ENCODE data around the gene RFTN1.

The RFTN1 gene

DNA sequence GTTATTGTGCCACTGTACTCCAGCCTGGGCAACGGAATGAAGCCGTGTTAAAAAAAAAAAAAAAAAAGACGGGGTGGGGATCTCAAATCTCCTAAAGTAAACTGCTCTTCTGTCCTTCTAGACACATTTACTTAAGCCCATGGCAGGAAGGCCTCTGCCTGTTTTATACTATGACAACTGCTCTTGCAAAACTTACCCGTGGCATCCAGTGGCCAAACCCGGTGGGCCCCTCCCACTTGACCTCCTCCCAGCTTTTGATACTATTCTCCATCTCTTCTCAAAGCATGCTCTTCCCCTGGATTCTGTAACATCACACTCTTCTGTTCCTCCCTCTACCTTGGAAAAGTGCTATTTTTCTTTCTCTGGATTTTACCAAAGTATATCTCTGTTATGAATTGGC, 112.2 kb downstream of the RFTN1 start:
- Histone ChIP-seq H3F3A (ENCODE audit: control insufficient read depth, insufficient read depth) (peaks cover 16% of the 10 kb centered on the region), H3K9me3 (ENCODE audit: control insufficient read depth, insufficient read depth, low read length) (no peaks in the 10 kb centered on the region), H3K4me2 (ENCODE audit: low read length) (no peak overlapping the region), H3K4me1 (ENCODE audit: control insufficient read depth, low read length) (peaks cover 75% of the 10 kb centered on the region), H3K9me2 (replicated peaks; ENCODE audit: control insufficient read depth, low read length) (no peaks in the 10 kb centered on the region), H3K79me2 (ENCODE audit: control insufficient read depth, low read length) (peaks cover 91% of the 10 kb centered on the region), H3K4me3 (ENCODE audit: low read length) (no peak overlapping the region), H4K20me1 (ENCODE audit: control insufficient read depth, insufficient read depth, low read depth, low read length) (peaks cover 16% of the 10 kb centered on the region; the same call in 1 of the 2 replicates), H3K36me3 (ENCODE audit: control insufficient read depth, low read length) (peaks cover 89% of the 10 kb centered on the region), H3K27ac (ENCODE audit: low read depth, low read length) (no peak overlapping the region; the same call in 1 of the 2 replicates), H3K27me3 (ENCODE audit: control insufficient read depth, low read length) (no peaks in the 10 kb centered on the region)
- no peak for TF ChIP-seq EZH2phosphoT487 (IDR thresholded peaks at IDR 0.05; ENCODE audit: borderline replicate concordance, low read length)
- TF ChIP-seq, protein P1, sequence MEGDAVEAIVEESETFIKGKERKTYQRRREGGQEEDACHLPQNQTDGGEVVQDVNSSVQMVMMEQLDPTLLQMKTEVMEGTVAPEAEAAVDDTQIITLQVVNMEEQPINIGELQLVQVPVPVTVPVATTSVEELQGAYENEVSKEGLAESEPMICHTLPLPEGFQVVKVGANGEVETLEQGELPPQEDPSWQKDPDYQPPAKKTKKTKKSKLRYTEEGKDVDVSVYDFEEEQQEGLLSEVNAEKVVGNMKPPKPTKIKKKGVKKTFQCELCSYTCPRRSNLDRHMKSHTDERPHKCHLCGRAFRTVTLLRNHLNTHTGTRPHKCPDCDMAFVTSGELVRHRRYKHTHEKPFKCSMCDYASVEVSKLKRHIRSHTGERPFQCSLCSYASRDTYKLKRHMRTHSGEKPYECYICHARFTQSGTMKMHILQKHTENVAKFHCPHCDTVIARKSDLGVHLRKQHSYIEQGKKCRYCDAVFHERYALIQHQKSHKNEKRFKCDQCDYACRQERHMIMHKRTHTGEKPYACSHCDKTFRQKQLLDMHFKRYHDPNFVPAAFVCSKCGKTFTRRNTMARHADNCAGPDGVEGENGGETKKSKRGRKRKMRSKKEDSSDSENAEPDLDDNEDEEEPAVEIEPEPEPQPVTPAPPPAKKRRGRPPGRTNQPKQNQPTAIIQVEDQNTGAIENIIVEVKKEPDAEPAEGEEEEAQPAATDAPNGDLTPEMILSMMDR (IDR thresholded peaks at IDR 0.05; ENCODE audit: low read depth, low read length, poor library complexity, severe bottlenecking) = no peak

DNA sequence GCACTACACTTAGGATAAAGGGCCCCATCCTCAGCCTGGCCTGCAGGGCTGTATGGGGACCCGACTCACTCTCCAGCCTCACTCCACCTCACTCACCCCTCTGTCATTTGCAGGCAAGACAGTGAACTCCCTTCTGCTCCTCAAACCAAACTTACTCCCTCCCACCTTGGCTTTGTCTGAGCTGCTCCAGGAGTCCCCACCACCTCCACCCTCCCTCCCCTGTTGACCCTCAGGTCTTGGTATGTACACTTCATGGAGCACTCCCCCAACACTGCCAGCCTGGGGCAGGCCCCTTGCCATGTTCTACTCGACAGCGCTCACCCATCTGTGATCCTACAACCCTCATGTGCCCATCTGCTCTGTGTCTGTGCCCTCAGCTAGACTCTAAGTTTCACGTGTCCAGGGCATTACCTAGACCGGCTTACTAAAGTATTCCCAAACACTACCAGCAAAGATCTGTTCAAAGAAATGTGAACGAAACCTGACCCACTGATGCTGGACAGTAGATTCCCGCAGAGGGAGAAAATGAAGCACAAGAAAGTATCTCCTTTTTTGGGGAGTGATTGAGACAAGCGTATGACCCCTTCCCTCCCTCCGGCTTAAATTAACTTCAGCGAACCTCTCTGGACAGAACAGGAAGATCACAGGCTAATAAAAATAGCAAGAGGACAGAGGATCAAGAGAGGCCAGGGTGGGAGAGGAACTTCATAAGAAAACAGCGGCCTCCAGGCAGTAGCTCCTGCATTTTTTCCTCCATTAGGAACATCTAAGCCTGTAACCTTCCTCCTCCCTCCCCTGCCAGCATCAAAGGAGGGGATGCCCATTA, 113.2 kb downstream of the RFTN1 start:
- Histone ChIP-seq H3K4me1 (ENCODE audit: control insufficient read depth, low read length) (peaks cover 73% of the 10 kb centered on the region), H3K9me2 (replicated peaks; ENCODE audit: control insufficient read depth, low read length) (no peaks in the 10 kb centered on the region), H3K79me2 (ENCODE audit: control insufficient read depth, low read length) (peaks cover 91% of the 10 kb centered on the region), H3K36me3 (ENCODE audit: control insufficient read depth, low read length) (peaks cover 88% of the 10 kb centered on the region), H4K20me1 (ENCODE audit: control insufficient read depth, insufficient read depth, low read depth, low read length) (peaks cover 14% of the 10 kb centered on the region; the same call in 1 of the 2 replicates), H3K4me2 (ENCODE audit: low read length) (no peak overlapping the region), H3K27ac (ENCODE audit: low read depth, low read length) (no peak overlapping the region), H3K4me3 (ENCODE audit: low read length) (no peak overlapping the region), H3F3A (ENCODE audit: control insufficient read depth, insufficient read depth) (peaks cover 18% of the 10 kb centered on the region), H3K27me3 (ENCODE audit: control insufficient read depth, low read length) (no peaks in the 10 kb centered on the region), H3K9me3 (ENCODE audit: control insufficient read depth, insufficient read depth, low read length) (no peaks in the 10 kb centered on the region)
- TF ChIP-seq, protein P1 (IDR thresholded peaks at IDR 0.05; ENCODE audit: low read depth, low read length, poor library complexity, severe bottlenecking) = no peak

DNA sequence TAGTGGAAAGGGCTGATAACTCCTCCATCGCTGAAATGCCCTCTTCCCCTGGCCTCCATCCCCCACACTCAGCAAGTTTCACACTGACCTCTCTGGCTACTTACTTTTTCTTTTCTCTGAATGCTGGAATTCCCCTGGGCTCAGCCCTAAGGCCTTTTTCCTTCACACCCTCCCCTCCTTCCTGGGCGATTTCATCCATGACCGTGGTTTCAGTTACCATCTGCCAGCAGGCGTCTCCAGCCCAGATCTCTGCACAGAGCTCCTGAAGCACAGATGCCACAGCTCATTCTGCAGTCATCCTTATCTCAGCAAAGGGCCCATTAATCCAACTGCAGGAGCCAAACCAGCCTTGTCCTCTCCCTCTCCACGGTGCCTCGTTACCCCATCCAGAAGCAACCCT, 114.0 kb downstream of the RFTN1 start:
- H3K79me2 ChIP-seq (ENCODE audit: control insufficient read depth, low read length) = peaks cover 91% of the 10 kb centered on the region
- H3K9me2 ChIP-seq (replicated peaks; ENCODE audit: control insufficient read depth, low read length) = no peaks in the 10 kb centered on the region
- peaks cover 14% of the 10 kb centered on the region; the same call in 1 of the 2 replicates for H4K20me1 ChIP-seq (ENCODE audit: control insufficient read depth, insufficient read depth, low read depth, low read length)
- no peak for TF ChIP-seq EZH2phosphoT487 (IDR thresholded peaks at IDR 0.05; ENCODE audit: borderline replicate concordance, low read length)
- TF ChIP-seq, protein P1 (IDR thresholded peaks at IDR 0.05; ENCODE audit: low read depth, low read length, poor library complexity, severe bottlenecking) = no peak
- no peaks in the 10 kb centered on the region for H3K27me3 ChIP-seq (ENCODE audit: control insufficient read depth, low read length)
- no peaks in the 10 kb centered on the region for H3K9me3 ChIP-seq (ENCODE audit: control insufficient read depth, insufficient read depth, low read length)
- H3K4me3 ChIP-seq (ENCODE audit: low read length) = no peak overlapping the region
- peaks cover 20% of the 10 kb centered on the region for H3F3A ChIP-seq (ENCODE audit: control insufficient read depth, insufficient read depth)
- H3K27ac ChIP-seq (ENCODE audit: low read depth, low read length) = peak overlapping the region; percentile 29
- peaks cover 72% of the 10 kb centered on the region for H3K4me1 ChIP-seq (ENCODE audit: control insufficient read depth, low read length)
- H3K4me2 ChIP-seq (ENCODE audit: low read length) = no peak overlapping the region
- H3K36me3 ChIP-seq (ENCODE audit: control insufficient read depth, low read length) = peaks cover 87% of the 10 kb centered on the region

Data from DOHH2 (cell line).